OCI-LY7 (cell line): ENCODE measurements around the gene USF2. TPM values are rescaled to one million over a fixed set of nuclear protein-coding genes. Genes with fewer than 3 reads are reported as not detected.

Experiments used
- BruUV-seq: library from RNA; stranded (reverse); fragments of 400-500 nt; replicated peaks from 2 replicates; lab custom pipeline; 2021; lab: Mats Ljungman, UMichigan
- CTCF ChIA-PET: fragments of 300-600 bp; sonication (Branson Sonifier 250); formaldehyde crosslinking; loops from one replicate; lab custom pipeline; 2022; ENCODE audit warnings: antibody characterized with exemption; ENCODE audit not compliant: unreplicated experiment; lab: Charles Lee
- POLR2A ChIA-PET: fragments of 300-600 bp; sonication (Branson Sonifier 250); formaldehyde crosslinking; loops from one replicate; lab custom pipeline; 2022; ENCODE audit warnings: antibody characterized with exemption; lab: Charles Lee
- DNase-seq: peaks from one replicate; pipeline ENCODE4 v3.0.0-alpha.2; 2015; ENCODE audit warnings: low spot score
- H2AFZ ChIP-seq: fragments of 200-600 bp; sonication (generic), shearing (Covaris generic); 2 replicates; pipeline ENCODE4 v1.6.1; 2014; ENCODE audit warnings: mild to moderate bottlenecking, antibody characterized with exemption, low read length, moderate library complexity
- H3K27ac ChIP-seq: fragments of 200-600 bp; sonication (generic); 2 replicates; pipeline ENCODE4 v1.5.1; 2014; ENCODE audit warnings: mixed run types, low read depth, mild to moderate bottlenecking, moderate library complexity, low read length, inconsistent platforms; ENCODE audit not compliant: poor library complexity, severe bottlenecking
- H3K36me3 ChIP-seq: fragments of 200-600 bp; sonication (generic); 2 replicates; pipeline ENCODE4 v1.6.1; 2014; ENCODE audit warnings: mild to moderate bottlenecking, antibody characterized with exemption, low read length, moderate library complexity, mixed read lengths; ENCODE audit not compliant: insufficient read depth
- H3K4me1 ChIP-seq: fragments of 200-600 bp; sonication (generic); 2 replicates; pipeline ENCODE4 v1.5.1; 2014; ENCODE audit warnings: mild to moderate bottlenecking, low read length; ENCODE audit not compliant: insufficient read depth, poor library complexity, severe bottlenecking
- H3K4me2 ChIP-seq: fragments of 200-600 bp; sonication (generic); 2 replicates; pipeline ENCODE4 v1.6.1; 2014; ENCODE audit warnings: mild to moderate bottlenecking, low read length
- H3K4me3 ChIP-seq: fragments of 200-600 bp; sonication (generic); 2 replicates; pipeline ENCODE4 v1.5.1; 2014; ENCODE audit warnings: mild to moderate bottlenecking, low read depth, low read length; ENCODE audit not compliant: poor library complexity, severe bottlenecking
- H3K79me2 ChIP-seq: fragments of 200-600 bp; sonication (generic); 2 replicates; pipeline ENCODE4 v1.6.1; 2016; ENCODE audit warnings: low read depth, mild to moderate bottlenecking, low read length, moderate library complexity, mixed read lengths; ENCODE audit not compliant: insufficient read depth
- H3K9me2 ChIP-seq: fragments of 200-600 bp; sonication (generic); 2 replicates; pipeline ENCODE4 v1.6.1; 2016; ENCODE audit warnings: mild to moderate bottlenecking, low read length, mixed read lengths; ENCODE audit not compliant: insufficient read depth
- H3K9me3 ChIP-seq: fragments of 200-600 bp; sonication (generic); 2 replicates; pipeline ENCODE4 v1.6.1; 2014; ENCODE audit warnings: mild to moderate bottlenecking, mixed run types, low read length, mixed read lengths
- H4K20me1 ChIP-seq: fragments of 200-600 bp; sonication (generic); 2 replicates; pipeline ENCODE4 v1.6.1; 2014; ENCODE audit warnings: mild to moderate bottlenecking, antibody characterized with exemption, low read length, moderate library complexity, mixed read lengths; ENCODE audit not compliant: insufficient read depth
- CTCF ChIP-seq: fragments of 200-600 bp; sonication (generic); conservative IDR thresholded peaks from 2 replicates; pipeline ENCODE4 v1.5.1; 2014; ENCODE audit warnings: mild to moderate bottlenecking, antibody characterized with exemption, low read length, moderate library complexity, mixed read lengths
- EZH2phosphoT487 ChIP-seq: fragments of 200-600 bp; sonication (generic); IDR thresholded peaks from 2 replicates; pipeline ENCODE4 v1.6.1; 2018; ENCODE audit warnings: low read depth, borderline replicate concordance, mild to moderate bottlenecking, mixed run types, antibody characterized with exemption, low read length, moderate library complexity, mixed read lengths
- intact Hi-C: fragments of 100-400 bp; cut with micrococcal nuclease; formaldehyde crosslinking; loops from one replicate; pipeline ENCODE4 v1.10.0; 2022; ENCODE audit not compliant: unreplicated experiment
- total RNA-seq, 2 experiments: library from RNA; depleted of rRNA in 1 of 2; stranded (reverse); fragments of >200 nt in 1 of 2; shearing (Covaris generic) in 1 of 2; gene quantifications; 2 replicates each; pipeline ENCODE4 v1.2.3, GENCODE V29; 2014 to 2022

The USF2 gene
- total RNA-seq, 2 experiments from 2014 or later, result 105 to 155 TPM

DNA sequence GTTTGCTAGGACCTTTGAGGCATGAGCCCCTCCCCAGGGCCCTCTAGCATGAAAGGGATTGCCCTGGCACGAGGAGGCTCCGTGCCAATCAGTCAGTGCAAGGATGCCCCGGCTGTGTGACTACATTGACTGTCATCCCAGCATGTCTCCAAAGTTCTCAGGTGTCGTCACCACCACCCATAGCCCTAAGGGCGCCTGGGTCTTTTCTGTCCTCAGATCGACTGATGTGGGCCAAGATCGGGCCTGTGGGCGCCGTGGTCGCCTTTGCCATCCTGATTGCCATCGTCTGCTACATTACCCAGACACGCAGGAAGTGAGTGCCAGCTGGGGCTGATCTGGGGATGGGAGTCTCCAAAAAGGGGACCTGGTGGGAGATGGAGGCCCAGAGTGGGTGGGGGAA lies 41.6 kb downstream of the USF2 start:
- H3K79me2 ChIP-seq, result no peaks in the 10 kb centered on the region
- no peaks in the 10 kb centered on the region for H3K36me3 ChIP-seq
- BruUV-seq, result no TSS peak
- DNase-seq, result no peak
- ChIA-PET CTCF (no interaction called here), POLR2A (no interaction called here)
- H2AFZ ChIP-seq, result no peak overlapping the region
- H3K4me1 ChIP-seq, result peaks cover 71% of the 10 kb centered on the region
- no peaks in the 10 kb centered on the region for H3K9me3 ChIP-seq
- no peak overlapping the region for H3K4me3 ChIP-seq
- intact Hi-C loops, result no loop called here
- no peaks in the 10 kb centered on the region for H4K20me1 ChIP-seq
- H3K4me2 ChIP-seq, result no peak overlapping the region
- no peak for TF ChIP-seq EZH2phosphoT487
- no peak for TF ChIP-seq CTCF
- H3K27ac ChIP-seq, result no peak overlapping the region
- H3K9me2 ChIP-seq, result no peaks in the 10 kb centered on the region

DNA sequence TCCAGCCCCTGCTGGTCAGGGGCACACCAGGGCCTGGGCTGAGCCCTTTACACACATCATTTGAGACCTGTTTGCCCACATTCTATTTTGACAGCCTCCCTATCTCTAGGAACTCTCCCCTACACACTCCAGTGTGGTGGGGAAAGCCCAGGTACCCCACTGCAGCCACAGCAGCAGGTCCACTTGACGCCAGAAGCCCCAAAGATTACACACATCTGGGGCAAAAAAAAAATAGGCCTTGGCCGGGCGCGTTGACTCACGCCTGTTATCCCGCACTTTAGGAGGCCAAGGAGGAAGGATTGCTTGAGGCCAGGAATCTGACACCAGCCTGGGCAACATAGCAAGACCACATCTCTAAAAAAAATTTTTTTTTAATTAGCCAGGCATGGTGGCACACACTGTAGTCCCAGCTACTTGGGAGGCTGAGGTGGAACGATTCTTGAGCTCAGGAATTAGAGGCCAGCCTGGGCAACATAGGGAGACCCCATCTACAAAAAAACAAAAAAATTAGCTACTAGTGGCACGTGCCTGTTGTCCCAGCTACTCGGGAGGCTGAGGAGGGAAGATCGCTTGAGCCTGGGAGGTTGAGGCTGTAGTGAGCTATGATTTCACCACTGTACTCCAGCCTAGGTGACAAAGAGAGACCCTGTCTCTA lies 42.2 kb downstream of the USF2 start:
- H3K9me3 ChIP-seq, result no peaks in the 10 kb centered on the region
- no peaks in the 10 kb centered on the region for H3K9me2 ChIP-seq
- H3K36me3 ChIP-seq, result no peaks in the 10 kb centered on the region
- POLR2A ChIA-PET, result interaction anchor here (1.3 kb wide), 1 partner anchor 9 kb away, joined by 5 read pairs; no protein-coding TSS in a partner anchor
- no peak overlapping the region for H2AFZ ChIP-seq
- CTCF ChIA-PET, result no interaction called here
- no peak overlapping the region for H3K4me3 ChIP-seq
- no peak for DNase-seq
- BruUV-seq, result no TSS peak
- H3K4me2 ChIP-seq, result no peak overlapping the region
- intact Hi-C loops, result no loop called here
- no peaks in the 10 kb centered on the region for H4K20me1 ChIP-seq
- peaks cover 71% of the 10 kb centered on the region for H3K4me1 ChIP-seq
- no peak overlapping the region for H3K27ac ChIP-seq
- no peaks in the 10 kb centered on the region for H3K79me2 ChIP-seq
- no peak for TF ChIP-seq EZH2phosphoT487
- TF ChIP-seq CTCF, result no peak
